SH-SY5Y (cell line): Measurements from ENCODE around the gene SOX9.

Experiments
- GATA2 ChIP-seq: IDR thresholded peaks from 2 replicates; pipeline ENCODE4 v1.6.1; 2011; ENCODE audit warnings: mild to moderate bottlenecking, low read depth, low read length
- GATA3 ChIP-seq: IDR thresholded peaks from 2 replicates; pipeline ENCODE4 v1.6.1; 2011; ENCODE audit warnings: low read depth, mild to moderate bottlenecking, low read length, moderate library complexity

Gene SOX9

DNA sequence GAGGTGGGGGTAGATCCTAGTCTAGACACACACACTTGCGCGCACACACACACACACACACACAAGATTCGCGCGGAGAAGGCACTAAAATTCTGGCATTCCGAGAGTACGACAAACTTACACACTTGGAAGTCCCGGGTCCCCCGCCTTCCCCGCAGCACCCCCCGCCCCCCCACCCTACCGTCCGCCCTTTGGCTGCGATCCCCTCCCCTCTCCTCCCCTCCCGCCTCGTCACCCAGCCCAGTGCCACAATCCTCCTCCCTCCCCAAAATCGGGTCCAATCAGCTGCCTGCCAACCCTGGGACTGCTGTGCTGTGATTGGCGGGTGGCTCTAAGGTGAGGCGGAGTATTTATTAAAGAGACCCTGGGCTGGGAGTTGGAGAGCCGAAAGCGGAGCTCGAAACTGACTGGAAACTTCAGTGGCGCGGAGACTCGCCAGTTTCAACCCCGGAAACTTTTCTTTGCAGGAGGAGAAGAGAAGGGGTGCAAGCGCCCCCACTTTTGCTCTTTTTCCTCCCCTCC is at the start of gene SOX9:
Gene SOX9, plus strand, starts transcription at position 379 of the 522 bp plus-strand sequence. CDS start 372 bp downstream, outside the sequence.
- TF ChIP-seq GATA3 (no peak), GATA2 (no peak)

GRCh38 chr17:72071330-72071729 is 49.5 kb upstream of the SOX9 start:
- no peak for TF ChIP-seq GATA3
- no peak for TF ChIP-seq GATA2

- TF ChIP-seq GATA3 (no peak), GATA2 (no peak)
Measured at GRCh38 chr17:72075995-72076677, 44.7 kb upstream of the SOX9 start.

DNA sequence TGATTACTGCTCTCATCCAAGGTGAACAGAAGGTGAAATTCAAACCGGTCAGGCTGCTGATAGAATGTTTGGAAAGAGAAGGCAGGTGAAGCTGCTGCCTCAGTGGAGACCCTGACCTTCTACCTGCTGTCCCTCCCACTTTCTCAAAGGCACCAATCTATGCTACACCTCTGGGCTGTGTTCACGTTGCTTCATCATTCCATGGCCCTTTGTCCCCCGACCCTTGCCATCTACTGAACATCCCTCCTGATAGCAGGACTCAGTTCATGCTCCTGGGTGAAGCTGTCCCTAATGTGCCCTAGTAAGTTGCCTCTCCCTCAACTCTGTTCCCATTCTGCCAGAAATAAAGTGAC is 44.2 kb upstream of the SOX9 start:
- TF ChIP-seq GATA3, result no peak
- no peak for TF ChIP-seq GATA2

- TF ChIP-seq GATA2 (no peak), GATA3 (no peak)
Measured at GRCh38 chr17:72077326-72077960, 43.4 kb upstream of the SOX9 start.

DNA sequence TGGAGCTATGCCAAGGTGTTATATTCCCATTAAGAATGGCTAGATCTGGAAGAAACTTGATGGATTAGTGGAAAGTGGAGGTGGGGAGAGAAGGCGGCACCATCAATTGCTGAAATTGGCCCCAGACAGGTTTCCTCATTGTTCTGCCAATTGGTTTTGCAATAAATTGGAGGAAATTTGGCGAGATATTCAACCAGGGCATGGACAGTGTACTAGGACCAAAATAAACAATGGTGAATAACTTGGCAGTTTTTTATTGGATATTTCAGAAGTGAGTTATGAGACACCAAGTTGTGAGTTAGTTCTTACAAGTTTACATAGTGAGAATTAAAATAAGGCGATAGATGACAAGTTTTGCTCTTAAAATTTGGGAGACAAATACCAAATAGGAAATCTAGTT is 41.1 kb upstream of the SOX9 start:
- TF ChIP-seq GATA2 (no peak), GATA3 (no peak)

- TF ChIP-seq GATA2, result no peak
- no peak for TF ChIP-seq GATA3
Measured at GRCh38 chr17:72087876-72088275, 32.9 kb upstream of the SOX9 start.

DNA sequence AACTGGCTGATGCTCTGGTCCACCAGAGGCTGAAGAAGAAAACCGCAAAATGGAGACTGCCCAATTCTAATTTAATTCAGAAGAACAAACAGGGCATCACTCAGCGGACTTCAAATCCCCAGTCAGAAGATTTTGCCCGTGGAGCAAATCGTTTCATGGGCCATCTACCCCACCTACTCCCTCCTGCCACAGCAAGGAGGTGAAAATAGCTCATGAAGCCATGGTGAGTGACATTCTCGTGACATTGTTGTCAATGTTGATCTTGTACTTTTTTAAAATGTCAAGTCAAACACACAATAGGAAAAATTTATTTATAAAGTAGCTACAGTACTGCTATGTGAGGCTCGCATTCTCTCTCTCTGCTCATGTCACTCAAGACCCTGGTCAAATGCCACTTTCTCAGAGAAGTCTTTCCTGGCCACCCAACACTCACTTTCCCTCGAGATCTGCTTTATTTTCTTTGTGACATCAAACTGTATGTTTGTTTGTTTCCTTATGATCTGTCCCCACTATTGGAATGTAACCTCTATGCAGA is 31.3 kb upstream of the SOX9 start:
- TF ChIP-seq GATA3, result no peak
- TF ChIP-seq GATA2, result no peak

DNA sequence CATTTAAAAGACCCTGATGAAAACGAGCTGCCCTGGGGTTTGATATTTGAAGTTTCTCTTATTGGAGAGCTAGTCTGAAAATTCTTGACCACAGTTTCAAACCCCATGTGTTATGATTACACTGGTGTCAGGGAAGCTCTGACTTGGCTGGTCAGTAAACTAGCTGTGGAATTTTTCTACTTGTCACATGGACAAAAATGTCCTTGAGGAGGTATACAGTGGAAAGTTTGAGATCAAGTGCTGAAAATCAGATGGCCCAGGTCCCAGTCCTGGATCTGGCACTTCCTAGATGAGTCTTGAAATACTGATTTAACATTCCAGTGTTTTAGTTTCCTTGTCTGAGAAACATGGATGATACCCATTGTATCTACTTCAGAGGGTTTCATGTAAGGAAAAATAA is 30.7 kb upstream of the SOX9 start:
- TF ChIP-seq GATA3 (no peak), GATA2 (no peak)

GRCh38 chr17:72092710-72093322 is 28.0 kb upstream of the SOX9 start:
- TF ChIP-seq GATA3, result no peak
- no peak for TF ChIP-seq GATA2

DNA sequence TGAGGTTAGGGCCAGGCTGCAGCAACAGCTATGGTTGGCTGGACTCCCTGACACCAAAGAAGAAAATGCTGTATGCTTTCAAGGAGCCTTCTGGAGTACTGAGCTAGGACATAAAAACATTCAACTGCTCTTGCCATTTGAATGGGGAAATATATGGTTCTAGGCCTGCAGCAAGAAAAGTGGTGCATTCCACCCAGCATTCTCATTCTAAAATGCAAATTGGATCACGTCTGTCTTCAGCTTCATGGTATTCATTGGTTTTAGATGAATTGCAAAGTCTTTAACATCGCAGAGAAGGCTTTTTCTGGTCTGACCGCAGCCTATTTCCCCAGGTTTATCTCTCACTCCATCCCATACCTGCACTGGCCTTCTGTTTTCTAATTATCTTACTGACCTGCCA is 27.1 kb upstream of the SOX9 start:
- no peak for TF ChIP-seq GATA3
- no peak for TF ChIP-seq GATA2

GRCh38 chr17:72095316-72095715 is 25.5 kb upstream of the SOX9 start:
- no peak for TF ChIP-seq GATA3
- no peak for TF ChIP-seq GATA2

GRCh38 chr17:72097144-72097543 is 23.7 kb upstream of the SOX9 start:
- TF ChIP-seq GATA3, result no peak
- TF ChIP-seq GATA2, result no peak

- TF ChIP-seq GATA3, result no peak
- TF ChIP-seq GATA2, result no peak
Measured at GRCh38 chr17:72099919-72100318, 20.9 kb upstream of the SOX9 start.
